HG03175 (cell line): Measurements from ENCODE around the gene APOD.

ENCODE experiments used
- ATAC-seq: cut with Tn5 transposase; IDR thresholded peaks from one replicate; pipeline ENCODE4 v1.9.1; 2021; ENCODE audit warnings: mild to moderate bottlenecking, moderate library complexity; ENCODE audit not compliant: unreplicated experiment

APOD gene

DNA sequence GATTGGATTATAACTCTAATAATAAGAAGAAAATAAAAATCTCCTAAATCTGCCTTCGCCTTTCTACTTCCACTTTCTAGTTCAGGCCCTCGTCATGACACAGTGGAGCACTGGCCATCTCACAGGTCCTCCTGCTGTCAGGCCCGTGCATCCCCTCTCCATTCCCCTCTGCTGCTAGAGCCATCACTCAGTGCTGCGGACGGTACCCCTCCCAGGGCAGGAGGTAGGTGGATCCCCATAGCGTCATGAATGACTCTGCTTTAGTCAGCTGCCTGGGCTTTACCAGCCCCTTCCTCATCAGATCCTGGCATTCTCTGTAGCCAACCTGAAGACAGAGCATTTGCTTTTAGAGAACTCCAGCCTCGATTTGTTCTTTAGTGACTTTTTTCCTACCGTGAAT lies 28.6 kb downstream of the APOD start:
- no peak for ATAC-seq

DNA sequence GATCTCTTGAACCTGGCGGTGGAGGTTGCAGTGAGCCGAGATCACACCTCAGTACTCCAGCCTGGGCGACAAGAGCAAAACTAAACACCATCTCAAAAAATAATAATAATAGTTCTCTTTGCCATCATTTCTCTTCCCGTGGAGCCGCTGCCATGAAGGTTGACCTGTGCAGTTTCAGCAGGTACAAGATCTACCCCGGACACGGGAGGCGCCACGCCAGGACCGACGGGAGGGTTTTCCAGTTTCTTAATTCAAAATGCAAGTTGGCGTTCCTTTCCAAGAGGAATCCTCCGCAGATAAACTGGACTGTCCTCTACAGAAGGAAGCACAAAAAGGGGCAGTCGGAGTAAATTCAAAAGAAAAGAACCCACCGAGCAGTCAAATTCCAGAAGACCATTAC lies 29.3 kb downstream of the APOD start:
- ATAC-seq: no peak

DNA sequence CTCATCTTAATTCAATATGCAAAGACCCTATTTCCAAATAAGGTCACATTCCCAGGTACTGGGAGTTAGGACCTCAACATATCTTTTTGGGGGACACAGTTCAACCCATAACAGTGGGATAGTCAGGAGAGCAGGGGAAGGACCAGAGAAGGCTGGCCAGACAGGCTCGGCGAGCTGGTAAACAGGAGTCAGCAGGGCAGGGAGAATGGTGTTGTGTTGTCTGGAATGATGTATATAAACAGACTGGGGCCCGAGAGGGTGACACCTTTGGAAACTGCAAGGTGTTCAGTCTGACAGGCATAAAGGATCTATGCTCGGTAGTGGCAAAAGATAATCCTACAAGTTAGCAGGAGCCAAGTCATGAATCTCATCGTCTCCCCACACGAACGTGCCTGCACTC lies 30.5 kb downstream of the APOD start:
- ATAC-seq: no peak

DNA sequence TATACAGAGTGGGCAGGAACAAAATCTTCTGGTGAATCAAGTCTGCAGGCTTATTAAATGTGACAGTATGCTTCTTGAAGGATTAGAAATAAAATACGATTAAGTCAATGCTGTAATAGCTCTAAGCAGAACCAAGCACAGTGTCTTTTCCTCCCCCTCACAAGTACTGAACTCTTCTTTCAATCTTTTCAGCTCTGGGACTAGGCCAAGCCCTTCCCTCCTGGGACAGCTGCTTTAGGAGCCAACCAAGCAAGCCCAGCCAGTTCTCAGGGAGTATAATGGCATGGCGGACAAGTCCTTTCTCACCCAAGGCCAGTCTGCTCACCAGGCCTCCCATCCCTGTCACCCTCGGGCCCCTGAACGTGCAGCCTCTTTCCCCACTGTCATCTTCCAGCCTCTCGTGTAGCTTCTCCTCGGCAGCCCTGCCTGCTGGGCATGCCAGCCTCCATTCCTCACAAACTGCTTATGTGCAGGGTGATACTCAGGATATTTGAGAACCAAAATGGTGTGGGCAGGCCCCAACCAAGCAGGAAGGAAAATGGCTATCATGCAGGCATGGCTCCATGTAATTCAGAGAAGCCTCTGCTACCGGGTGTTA lies 32.3 kb downstream of the APOD start:
- no peak for ATAC-seq

DNA sequence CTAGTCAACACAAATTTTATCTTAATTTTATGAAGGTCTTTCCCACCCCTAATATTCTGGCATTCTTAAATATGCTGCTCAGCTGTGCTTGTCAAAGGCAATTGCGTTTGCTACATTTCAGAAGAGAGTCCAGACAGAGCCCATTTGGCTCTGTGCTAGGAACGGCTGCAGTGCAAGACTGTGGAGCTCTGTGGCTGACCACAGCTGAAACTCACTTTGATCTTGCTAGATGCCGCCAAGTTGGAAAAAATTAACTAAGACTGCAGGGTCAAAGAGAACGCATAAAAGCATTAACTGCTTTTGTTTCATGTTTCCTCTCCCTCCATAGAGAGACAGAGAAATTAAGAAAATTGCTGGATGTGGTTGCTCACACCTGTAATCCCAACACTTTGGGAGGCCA lies 33.0 kb downstream of the APOD start:
- peak; percentile 53 for ATAC-seq

DNA sequence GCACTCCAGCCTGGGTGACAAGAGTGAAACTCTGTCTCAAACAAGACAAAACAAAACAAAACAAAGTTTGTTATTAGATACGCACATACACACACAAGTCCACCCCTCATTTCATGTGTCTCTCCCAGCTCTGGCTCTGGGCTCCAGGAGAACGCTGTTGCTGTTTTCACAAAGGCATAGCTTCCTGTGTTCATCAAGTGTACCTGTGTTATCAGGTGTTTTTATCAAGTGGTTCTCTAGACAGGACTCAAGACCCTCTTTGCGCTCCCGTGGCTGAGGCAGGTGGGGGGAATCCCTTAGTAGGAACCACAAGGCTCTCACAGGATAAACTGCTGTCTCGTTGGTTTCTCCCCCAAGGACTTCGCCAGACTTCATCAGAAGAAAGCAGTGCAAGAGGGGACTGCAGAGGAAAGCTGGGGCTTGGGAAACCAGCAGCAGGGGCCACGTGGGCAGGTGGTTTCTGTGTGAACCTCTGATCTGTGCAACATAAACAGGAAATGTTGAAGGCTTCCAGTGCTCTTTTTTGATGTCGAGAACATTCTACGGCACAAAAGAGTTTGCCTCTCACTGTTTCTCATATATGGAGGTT lies 33.7 kb downstream of the APOD start:
- ATAC-seq: peak; percentile 71

DNA sequence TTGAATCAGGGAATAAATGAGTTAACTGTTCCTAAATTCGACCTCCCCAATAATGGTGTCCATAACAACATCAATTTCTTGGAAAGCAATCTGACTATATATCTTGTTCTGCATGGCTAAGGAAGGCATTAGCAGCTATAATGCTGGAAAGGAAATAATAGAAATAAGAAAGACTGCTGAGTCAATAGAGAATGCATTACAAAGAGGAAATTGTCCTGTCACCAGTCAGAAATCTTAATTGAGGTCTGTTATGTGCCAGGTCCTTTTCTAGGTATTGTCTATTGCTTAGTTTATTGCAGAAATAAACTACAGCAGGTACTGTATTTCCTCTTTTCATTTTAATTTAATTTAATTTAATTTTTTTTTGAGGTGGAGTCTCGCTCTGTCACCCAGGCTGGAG lies 34.8 kb downstream of the APOD start:
- ATAC-seq: no peak

DNA sequence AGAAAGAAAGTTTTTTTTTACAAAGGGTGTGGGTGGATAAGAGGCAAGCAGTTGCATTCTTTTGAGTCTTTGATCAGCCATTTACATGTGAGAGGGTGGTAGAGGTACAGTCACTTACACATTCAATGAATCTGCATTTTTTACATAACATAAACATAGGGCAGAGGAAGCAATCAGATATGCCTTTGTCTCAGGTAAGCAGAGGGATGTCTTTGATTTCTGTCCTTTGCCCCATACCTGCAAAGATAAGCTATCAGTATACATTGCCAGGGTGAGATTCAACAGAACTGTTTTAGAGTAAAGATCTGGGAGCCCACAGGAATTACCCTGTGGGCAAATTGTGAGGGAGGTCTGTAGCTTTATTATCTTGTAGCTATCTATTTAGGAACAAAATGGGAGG lies 35.2 kb downstream of the APOD start:
- ATAC-seq: no peak

DNA sequence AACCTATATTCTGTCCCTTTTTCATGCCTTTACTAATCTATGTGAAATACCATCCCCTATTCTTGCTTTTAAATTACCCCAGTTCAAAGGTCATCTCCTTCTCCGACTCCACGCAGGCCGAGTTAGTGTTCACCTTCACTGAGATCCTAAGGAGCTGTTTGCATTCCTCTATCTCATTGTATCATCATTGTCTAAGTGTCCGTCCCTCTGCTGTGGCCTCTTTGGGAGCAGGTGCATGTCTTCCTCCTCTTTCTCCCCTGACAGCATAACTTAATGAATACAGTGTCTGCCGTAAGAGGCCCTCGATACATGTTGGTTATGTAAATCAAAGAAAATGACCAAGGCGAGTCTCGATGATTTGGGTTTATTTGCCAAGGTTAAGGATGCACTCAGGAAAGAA lies 35.7 kb downstream of the APOD start:
- no peak for ATAC-seq

DNA sequence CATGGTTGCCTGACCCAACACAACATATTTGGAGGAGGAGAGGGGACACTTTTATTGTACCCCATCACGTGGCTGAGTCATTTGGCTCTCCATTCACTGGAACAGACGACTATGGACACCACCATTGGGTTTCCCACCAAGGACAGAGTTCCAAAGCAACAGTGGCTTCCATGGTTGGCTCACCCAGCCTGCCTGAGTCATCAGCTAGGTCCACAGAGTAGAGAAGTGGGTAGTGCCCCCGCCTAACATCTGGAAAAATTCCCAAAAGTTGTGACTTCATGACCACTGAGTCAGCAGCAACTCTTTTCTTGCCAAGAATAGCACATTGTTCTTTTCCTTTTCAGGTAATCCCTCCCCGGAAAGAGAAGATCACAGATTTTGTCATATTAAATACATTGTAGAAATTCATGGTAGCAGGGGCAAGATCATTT lies 37.6 kb downstream of the APOD start:
- ATAC-seq: no peak

DNA sequence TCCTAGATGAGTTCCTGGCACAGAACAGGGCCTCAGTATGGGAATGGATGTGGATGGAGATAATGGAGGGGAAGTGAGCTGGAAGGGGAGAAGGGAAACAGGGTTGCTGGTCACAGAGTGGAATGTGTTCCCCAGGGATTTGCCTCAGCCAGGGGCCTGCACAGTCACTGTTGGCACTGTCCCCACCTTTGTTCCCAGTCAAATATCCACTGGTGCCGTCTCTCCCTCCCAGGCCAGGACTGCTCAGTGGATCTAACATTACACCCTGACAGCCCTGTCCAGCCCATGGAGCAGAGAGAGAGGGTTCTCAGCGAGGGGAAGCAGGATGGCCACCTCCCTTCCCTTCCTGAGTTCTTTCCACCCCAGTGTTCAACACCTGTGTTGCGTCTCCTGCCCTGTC lies 39.1 kb downstream of the APOD start:
- no peak for ATAC-seq

DNA sequence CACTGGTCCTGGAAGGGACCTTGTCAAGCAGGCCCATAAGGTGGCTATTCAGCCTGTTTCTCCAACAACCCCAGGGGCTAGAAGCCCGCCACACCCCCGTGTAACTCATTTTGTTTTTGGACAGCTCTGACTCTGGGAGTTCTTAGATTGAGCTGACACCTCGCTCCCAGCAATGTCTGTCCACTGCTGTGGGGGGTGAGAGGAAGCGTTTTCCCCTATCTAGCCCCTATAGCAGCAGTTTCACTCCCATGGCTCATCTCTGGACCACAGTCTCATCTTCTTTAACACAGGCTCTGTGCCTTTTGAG lies 39.6 kb downstream of the APOD start:
- no peak for ATAC-seq

DNA sequence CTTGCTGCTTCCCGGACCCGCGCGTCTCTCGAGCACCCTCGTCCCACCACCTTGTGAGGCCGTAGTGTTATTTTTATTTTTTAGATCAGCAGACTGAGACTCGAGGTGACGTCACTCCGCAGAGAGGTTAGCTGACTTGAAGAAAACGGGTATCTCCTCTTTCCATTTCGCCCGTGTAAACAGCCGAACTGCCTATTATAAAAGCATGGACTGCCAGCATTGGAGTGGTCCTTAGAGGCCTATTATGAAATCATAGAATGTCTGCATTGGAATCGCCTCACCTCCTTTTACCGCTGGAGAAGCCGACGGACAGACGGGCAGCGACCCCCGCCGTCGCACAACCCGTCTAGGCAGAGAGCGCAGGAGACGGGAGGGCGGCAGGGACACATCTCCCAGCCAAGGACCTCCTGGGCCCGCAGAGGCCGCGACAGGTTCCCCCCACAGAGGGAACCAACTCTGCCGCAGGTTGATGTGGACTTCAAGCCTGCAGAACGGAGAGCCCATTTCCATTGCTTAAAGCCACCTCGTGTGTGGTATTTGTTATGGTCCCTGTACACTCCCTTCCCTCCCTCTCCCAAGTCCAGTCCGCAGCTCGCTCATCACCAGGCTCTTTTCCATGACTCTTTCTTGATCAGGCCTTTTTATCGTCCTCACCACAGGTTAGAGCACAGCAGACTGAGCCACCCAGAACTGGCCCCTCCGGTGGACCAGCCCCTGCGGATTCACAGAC lies 40.1 kb downstream of the APOD start:
- peak; percentile 26 for ATAC-seq

DNA sequence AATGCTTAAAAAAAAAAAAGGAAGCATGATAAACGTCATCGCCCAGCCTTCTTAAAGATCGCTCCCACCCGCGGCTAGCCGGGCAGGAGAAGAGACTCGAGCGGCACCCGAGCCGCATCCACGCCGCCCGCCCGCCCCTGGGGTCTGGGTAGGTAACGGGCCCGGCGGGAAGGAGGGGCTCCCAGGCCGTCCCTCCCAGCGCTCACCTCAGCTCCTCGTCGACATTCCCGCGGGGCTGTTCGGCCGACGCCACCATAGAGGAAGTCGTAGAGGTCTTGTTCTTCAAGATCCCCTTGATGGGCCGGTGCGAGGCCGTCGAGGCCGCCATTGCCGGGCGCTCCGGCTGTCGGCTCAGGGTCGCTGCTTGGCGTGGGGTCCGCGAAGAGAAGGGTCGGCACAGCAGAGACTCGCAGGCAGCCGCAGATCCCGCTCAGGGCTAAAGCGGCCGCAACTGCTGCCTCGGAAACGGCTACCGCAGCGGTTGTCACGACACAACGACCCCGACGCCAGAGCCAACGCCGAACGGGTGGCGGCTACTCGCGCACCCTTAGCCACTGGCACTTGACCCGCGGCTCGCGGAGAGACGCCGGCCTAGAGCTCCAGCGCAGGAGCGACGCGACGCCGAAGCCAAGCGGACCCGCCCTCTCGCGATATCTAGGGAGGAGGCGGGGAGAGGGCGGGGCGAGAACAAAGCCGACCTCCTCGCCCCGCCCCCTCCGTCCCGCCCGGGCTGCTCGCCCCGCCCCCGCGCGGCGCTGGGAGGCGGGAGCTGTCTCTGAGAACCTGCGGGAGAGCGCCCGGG lies 40.8 kb downstream of the APOD start, which contains the start of gene PPP1R2:
TSS of gene PPP1R2 (minus strand) at position 628 of the 802 bp plus-strand sequence. CDS start at position 328, 300 bp downstream.
- ATAC-seq: peak; percentile 81

DNA sequence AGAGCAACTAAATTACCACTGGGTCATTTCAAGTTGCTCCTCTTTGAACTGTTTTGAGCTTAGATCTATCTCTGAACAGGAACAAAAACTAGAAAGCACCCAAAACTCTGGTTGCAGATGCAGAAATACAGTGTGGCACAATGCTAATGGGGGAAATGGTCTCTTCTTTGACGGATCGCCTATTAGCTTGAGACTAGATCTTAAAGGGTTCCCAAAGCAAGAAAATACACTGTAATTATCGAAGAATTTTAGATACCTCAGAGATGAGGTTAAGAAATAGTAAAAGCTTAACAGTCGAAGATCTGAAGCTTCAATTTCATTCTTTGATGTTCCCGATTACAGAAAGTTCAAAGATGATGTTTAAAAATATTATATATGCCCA lies 41.4 kb downstream of the APOD start:
- ATAC-seq: peak; percentile 27

DNA sequence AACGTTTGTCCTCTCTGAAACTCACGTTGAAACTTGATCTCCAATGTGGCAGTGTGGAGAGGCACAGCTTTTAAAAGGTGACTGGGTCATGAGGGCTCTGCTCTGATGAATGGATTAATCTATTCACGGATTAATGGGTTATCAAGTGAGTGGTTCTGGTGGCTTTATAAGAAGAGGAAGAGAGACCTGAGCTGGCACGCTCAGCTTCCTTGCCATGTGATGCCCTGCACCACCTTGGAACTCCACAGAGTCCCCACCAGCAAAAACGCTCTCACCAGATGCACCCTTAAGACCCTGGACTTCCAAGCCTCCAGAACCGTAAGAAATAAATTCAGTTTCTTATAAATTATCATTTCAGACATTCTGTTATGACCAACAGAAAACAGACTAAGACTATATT lies 43.2 kb downstream of the APOD start:
- no peak for ATAC-seq

DNA sequence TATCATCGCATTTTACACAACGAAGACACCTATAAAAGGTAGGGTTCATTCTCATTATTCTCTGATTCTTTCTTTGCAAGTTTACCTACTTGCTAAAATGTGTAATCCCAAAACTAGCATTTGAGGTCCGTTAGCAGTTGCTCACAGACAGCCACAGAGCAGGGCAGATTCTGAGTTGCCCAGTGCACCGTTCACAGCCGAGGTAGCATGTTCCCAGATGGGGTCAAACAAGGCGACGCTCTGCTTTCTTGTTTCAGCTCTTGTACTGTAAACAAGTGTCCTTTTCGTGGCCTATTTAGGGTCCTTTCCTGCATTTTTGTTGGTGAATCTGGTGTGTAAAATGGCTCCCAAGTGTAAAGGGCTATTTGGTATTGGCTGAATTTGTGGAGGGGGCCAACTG lies 43.7 kb downstream of the APOD start:
- ATAC-seq: no peak

DNA sequence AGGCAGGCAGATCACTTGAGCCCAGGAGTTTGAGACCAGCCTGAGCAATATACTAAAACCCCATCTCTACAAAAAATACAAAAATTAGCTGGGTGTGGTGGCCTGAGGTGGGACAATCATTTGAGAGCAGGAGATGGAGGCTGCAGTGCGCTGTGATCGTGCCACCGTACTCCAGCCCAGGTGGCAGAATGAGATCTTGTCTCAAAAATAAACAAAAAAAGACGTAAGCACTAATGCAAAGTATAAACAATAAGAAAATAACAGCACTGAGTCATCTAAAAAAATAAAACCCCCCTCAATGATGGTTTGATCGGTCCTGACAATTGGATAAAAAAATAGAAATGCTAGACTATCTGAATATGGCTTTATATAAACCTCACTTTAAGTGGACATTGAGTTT lies 44.3 kb downstream of the APOD start:
- ATAC-seq: no peak

DNA sequence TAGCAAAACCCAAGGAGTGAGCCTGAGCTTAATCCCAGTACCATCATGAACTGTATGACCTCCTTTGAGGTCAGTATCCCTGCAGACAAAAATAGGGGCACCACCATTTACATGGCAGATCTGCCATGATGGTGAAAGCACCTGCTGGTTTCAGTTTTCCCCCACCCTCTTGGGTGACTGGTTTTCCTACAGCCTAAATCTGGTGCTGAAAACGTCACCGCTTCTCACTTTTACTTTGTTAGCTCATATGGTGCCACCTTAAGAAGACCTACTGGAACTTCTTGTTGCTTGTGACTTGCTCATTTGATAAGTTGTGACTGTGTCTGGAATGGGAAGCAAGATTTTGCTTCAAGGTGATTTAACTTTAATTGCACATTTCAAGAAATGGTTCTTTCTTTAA lies 45.7 kb downstream of the APOD start:
- peak; percentile 26 for ATAC-seq

DNA sequence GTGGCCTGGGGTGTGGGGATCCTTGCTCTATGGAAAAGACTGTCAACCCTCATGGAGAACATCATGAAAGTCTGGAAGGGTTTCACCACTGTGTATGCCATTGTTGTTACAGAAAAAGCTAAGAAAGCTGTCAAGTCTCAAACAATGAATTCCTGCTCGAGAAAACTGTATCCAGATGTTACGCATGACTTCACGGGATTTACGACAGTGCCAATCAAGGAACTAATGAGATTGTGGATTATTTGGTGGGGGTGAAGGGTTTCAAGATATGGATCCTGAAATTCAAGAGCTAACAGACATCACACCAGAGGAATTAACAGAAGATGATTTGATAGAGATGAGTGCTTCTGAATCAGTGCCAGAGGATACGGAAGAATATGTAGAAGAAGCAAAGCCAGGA lies 48.4 kb downstream of the APOD start:
- no peak for ATAC-seq

DNA sequence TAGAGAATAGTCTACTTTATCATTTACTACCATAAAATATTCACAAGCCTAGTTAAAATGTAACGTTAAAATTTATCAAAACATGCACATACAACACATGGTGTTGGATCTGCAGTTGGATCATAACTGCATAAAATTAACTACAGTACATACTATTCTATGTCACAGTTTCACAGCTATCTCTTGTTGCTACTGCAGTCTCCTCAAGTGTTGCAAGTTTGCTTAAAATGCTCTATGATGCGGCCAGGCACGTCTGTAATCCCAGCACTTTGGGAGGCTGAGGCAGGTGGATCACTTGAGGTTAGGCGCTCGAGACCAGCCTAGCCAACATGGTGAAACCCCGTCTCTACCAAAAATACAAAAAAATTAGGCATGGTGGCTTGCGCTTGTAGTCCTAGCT lies 50.9 kb downstream of the APOD start:
- ATAC-seq: no peak

DNA sequence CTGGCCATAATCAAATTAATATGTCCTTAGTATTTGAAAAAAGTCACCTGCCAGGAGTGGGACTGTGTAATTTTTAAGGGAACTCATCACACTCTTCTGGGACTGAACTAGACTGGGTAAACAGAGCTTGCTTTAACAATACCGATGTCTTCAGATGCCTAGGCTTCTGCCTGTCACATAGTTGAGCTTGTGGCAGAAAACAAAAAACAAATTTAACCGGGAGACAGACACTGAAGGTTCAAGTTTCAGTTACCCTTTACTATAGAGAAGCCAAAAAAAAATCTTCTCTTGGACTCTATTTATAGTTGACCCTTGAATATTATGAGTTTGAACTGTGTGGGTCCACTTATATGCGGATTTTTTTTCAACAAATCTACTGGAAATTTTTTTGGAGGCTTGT lies 51.4 kb downstream of the APOD start:
- no peak for ATAC-seq
